ENCODE data around the gene NCAPD3. TPM values are rescaled to one million over a fixed set of nuclear protein-coding genes. Genes with fewer than 3 reads are reported as not detected.

The NCAPD3 gene
- total and polyA plus RNA-seq, 4 donors, result 14.1 to 35.4 (median 24.2) TPM

DNA sequence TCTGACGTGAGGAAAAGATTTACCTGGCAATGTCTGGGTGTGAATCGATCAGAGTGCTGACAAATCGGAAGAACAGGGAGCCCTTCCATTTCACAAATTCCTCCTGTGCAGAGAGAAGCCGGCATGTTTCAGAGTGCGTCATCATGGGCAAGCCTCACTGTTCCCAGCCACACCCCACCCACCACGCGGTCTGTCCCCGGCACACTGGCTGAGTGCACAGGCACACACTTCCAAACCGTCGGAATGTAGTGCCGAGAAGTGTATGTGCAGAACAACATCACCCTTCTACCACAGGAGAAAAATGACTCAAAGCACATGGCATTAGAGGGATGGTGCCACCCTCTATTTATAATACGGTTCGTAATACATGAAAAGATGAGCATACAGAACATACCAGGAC is 47.5 kb downstream of the NCAPD3 start:
- no peaks in the 10 kb centered on the region for H3K27me3 ChIP-seq (ENCODE audit: control insufficient read depth in 4 of 4, insufficient read depth in 4 of 4, low read length in 3 of 4)
- H3K36me3 ChIP-seq (ENCODE audit: control insufficient read depth in 4 of 4, insufficient read depth in 3 of 4, low read depth in 1 of 4, low read length in 3 of 4), result peaks cover 3 to 46% (median 35%) of the 10 kb centered on the region in 4 donors
- H3K4me1 ChIP-seq (ENCODE audit: control insufficient read depth in 4 of 4, insufficient read depth in 4 of 4, low read length in 3 of 4), result no peaks in the 10 kb centered on the region
- no peaks in the 10 kb centered on the region for H3K9me3 ChIP-seq (ENCODE audit: control insufficient read depth in 4 of 4, low read length in 3 of 4)
- H3K9ac ChIP-seq (ENCODE audit: low read depth in 1 of 2, low read length in 2 of 2), result no peak overlapping the region
- TF ChIP-seq, protein P1, sequence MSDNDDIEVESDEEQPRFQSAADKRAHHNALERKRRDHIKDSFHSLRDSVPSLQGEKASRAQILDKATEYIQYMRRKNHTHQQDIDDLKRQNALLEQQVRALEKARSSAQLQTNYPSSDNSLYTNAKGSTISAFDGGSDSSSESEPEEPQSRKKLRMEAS (IDR thresholded peaks at IDR 0.05), result no peak
- TF ChIP-seq, protein P2, sequence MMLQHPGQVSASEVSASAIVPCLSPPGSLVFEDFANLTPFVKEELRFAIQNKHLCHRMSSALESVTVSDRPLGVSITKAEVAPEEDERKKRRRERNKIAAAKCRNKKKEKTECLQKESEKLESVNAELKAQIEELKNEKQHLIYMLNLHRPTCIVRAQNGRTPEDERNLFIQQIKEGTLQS (IDR thresholded peaks at IDR 0.05), result no peak
- TF ChIP-seq, protein P3, sequence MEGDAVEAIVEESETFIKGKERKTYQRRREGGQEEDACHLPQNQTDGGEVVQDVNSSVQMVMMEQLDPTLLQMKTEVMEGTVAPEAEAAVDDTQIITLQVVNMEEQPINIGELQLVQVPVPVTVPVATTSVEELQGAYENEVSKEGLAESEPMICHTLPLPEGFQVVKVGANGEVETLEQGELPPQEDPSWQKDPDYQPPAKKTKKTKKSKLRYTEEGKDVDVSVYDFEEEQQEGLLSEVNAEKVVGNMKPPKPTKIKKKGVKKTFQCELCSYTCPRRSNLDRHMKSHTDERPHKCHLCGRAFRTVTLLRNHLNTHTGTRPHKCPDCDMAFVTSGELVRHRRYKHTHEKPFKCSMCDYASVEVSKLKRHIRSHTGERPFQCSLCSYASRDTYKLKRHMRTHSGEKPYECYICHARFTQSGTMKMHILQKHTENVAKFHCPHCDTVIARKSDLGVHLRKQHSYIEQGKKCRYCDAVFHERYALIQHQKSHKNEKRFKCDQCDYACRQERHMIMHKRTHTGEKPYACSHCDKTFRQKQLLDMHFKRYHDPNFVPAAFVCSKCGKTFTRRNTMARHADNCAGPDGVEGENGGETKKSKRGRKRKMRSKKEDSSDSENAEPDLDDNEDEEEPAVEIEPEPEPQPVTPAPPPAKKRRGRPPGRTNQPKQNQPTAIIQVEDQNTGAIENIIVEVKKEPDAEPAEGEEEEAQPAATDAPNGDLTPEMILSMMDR (IDR thresholded peaks at IDR 0.05; ENCODE audit: low read depth, low read length, missing input control), result no peak
- TF ChIP-seq, protein P4, sequence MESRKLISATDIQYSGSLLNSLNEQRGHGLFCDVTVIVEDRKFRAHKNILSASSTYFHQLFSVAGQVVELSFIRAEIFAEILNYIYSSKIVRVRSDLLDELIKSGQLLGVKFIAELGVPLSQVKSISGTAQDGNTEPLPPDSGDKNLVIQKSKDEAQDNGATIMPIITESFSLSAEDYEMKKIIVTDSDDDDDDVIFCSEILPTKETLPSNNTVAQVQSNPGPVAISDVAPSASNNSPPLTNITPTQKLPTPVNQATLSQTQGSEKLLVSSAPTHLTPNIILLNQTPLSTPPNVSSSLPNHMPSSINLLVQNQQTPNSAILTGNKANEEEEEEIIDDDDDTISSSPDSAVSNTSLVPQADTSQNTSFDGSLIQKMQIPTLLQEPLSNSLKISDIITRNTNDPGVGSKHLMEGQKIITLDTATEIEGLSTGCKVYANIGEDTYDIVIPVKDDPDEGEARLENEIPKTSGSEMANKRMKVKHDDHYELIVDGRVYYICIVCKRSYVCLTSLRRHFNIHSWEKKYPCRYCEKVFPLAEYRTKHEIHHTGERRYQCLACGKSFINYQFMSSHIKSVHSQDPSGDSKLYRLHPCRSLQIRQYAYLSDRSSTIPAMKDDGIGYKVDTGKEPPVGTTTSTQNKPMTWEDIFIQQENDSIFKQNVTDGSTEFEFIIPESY (IDR thresholded peaks at IDR 0.05), result no peak
- no peak for TF ChIP-seq HNF4A (conservative IDR thresholded peaks at IDR 0.05)
- no peak for TF ChIP-seq HNF4G (IDR thresholded peaks at IDR 0.05)
- TF ChIP-seq YY1 (IDR thresholded peaks at IDR 0.05), result no peak
- no peak for TF ChIP-seq JUND (IDR thresholded peaks at IDR 0.05)
- TF ChIP-seq NR2F2 (IDR thresholded peaks at IDR 0.05), result no peak
- TF ChIP-seq RAD21 (IDR thresholded peaks at IDR 0.05), result no peak
- TF ChIP-seq SP1 (IDR thresholded peaks at IDR 0.05), result no peak
- TF ChIP-seq, protein P5, sequence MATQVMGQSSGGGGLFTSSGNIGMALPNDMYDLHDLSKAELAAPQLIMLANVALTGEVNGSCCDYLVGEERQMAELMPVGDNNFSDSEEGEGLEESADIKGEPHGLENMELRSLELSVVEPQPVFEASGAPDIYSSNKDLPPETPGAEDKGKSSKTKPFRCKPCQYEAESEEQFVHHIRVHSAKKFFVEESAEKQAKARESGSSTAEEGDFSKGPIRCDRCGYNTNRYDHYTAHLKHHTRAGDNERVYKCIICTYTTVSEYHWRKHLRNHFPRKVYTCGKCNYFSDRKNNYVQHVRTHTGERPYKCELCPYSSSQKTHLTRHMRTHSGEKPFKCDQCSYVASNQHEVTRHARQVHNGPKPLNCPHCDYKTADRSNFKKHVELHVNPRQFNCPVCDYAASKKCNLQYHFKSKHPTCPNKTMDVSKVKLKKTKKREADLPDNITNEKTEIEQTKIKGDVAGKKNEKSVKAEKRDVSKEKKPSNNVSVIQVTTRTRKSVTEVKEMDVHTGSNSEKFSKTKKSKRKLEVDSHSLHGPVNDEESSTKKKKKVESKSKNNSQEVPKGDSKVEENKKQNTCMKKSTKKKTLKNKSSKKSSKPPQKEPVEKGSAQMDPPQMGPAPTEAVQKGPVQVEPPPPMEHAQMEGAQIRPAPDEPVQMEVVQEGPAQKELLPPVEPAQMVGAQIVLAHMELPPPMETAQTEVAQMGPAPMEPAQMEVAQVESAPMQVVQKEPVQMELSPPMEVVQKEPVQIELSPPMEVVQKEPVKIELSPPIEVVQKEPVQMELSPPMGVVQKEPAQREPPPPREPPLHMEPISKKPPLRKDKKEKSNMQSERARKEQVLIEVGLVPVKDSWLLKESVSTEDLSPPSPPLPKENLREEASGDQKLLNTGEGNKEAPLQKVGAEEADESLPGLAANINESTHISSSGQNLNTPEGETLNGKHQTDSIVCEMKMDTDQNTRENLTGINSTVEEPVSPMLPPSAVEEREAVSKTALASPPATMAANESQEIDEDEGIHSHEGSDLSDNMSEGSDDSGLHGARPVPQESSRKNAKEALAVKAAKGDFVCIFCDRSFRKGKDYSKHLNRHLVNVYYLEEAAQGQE (IDR thresholded peaks at IDR 0.05), result no peak
- TF ChIP-seq TAF1 (conservative IDR thresholded peaks at IDR 0.05), result no peak
- no peak for TF ChIP-seq FOXA2 (IDR thresholded peaks at IDR 0.05)
- no peak for TF ChIP-seq RXRA (IDR thresholded peaks at IDR 0.05)
- no peak for TF ChIP-seq FOXA1 (IDR thresholded peaks at IDR 0.05)
- no peak overlapping the region for H3K4me3 ChIP-seq (ENCODE audit: low read depth in 1 of 3, low read length in 3 of 3)
- no peak for DNase-seq (ENCODE audit: low spot score)
- WGBS, result 96% methylated on average over 13 of the region's 13 CpGs
- H3K27ac ChIP-seq (ENCODE audit: low read depth in 1 of 2, low read length in 2 of 2), result no peak overlapping the region

DNA sequence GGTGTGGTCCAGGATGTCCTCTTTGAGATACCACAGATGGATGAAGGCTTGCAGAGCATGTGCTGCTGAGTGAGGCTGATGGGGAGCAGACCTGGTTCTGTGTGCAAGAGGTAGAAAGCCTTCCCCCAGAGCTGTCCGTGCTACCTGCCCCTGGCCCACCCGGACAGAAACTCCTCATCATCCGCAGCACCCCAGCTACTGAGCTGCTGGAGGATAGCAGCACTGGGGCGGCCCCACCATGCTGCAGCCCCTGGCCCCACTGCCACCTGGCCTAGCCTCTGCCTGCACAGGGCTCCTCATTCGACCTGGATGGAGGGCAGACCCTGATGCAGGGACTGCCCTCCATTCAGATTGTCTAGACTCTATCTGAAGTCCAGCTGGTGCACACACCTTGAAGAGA is 50.5 kb downstream of the NCAPD3 start:
- H3K27me3 ChIP-seq (ENCODE audit: control insufficient read depth in 4 of 4, insufficient read depth in 4 of 4, low read length in 3 of 4), result no peaks in the 10 kb centered on the region
- 98% methylated on average over 5 of the region's 5 CpGs for WGBS
- peaks cover 4 to 16% (median 7%) of the 10 kb centered on the region in 4 donors for H3K4me1 ChIP-seq (ENCODE audit: control insufficient read depth in 4 of 4, insufficient read depth in 4 of 4, low read length in 3 of 4)
- no peak overlapping the region for H3K4me3 ChIP-seq (ENCODE audit: low read depth in 1 of 3, low read length in 3 of 3)
- DNase-seq (ENCODE audit: low spot score), result no peak
- no peaks in the 10 kb centered on the region for H3K9me3 ChIP-seq (ENCODE audit: control insufficient read depth in 4 of 4, low read length in 3 of 4)
- no peak overlapping the region for H3K9ac ChIP-seq (ENCODE audit: low read depth in 1 of 2, low read length in 2 of 2)
- H3K27ac ChIP-seq (ENCODE audit: low read depth in 1 of 2, low read length in 2 of 2), result no peak overlapping the region
- H3K36me3 ChIP-seq (ENCODE audit: control insufficient read depth in 4 of 4, insufficient read depth in 3 of 4, low read depth in 1 of 4, low read length in 3 of 4), result peaks cover 8 to 38% (median 35%) of the 10 kb centered on the region in 4 donors
- TF ChIP-seq FOXA1 (IDR thresholded peaks at IDR 0.05) (no peak), NR2F2 (IDR thresholded peaks at IDR 0.05) (no peak), GABPA (IDR thresholded peaks at IDR 0.05 in 1 of 2, conservative IDR thresholded peaks at IDR 0.05 in 1 of 2) (no peak), EGR1 (IDR thresholded peaks at IDR 0.05; ENCODE audit: low read depth in 2 of 2) (no peak), RXRA (IDR thresholded peaks at IDR 0.05) (no peak), FOXA2 (IDR thresholded peaks at IDR 0.05) (no peak), SP1 (IDR thresholded peaks at IDR 0.05) (no peak), RAD21 (IDR thresholded peaks at IDR 0.05) (no peak), HNF4G (IDR thresholded peaks at IDR 0.05) (no peak)
- TF ChIP-seq, protein P3 (IDR thresholded peaks at IDR 0.05; ENCODE audit: low read depth, low read length, missing input control), result no peak
- TF ChIP-seq, protein P1 (IDR thresholded peaks at IDR 0.05), result no peak
- TF ChIP-seq, protein P4 (IDR thresholded peaks at IDR 0.05), result no peak
- TF ChIP-seq, protein P2 (IDR thresholded peaks at IDR 0.05), result no peak

All from liver (tissue), 9 donors.